HepG2 (cell line): Measurements from ENCODE around the gene YY1. TPM values are rescaled to one million over a fixed set of nuclear protein-coding genes. Genes with fewer than 3 reads are reported as not detected.

Experiments
- AFF4 ChIP-seq: sonication (generic); formaldehyde crosslinking; IDR thresholded peaks from 2 replicates; pipeline ENCODE4 v1.4.0; 2020; ENCODE audit warnings: missing genetic modification reagents
- AHDC1 ChIP-seq: sonication (generic); formaldehyde crosslinking; IDR thresholded peaks from 2 replicates; pipeline ENCODE4 v1.5.1; 2020; ENCODE audit warnings: mild to moderate bottlenecking, missing genetic modification reagents, borderline replicate concordance
- CCDC6 ChIP-seq: sonication (generic); formaldehyde crosslinking; IDR thresholded peaks from 2 replicates; pipeline ENCODE4 v1.8.1; 2022; ENCODE audit warnings: mild to moderate bottlenecking, missing genetic modification reagents, moderate library complexity
- CENPT ChIP-seq: sonication (generic); formaldehyde crosslinking; IDR thresholded peaks from 2 replicates; pipeline ENCODE4 v1.8.0; 2022; ENCODE audit warnings: low read depth, mild to moderate bottlenecking, moderate library complexity, missing genetic modification reagents
- KLF9 ChIP-seq: IDR thresholded peaks from 2 replicates; pipeline ENCODE4 v1.6.1; 2016; ENCODE audit warnings: low read depth
- MXD1 ChIP-seq: sonication (generic); formaldehyde crosslinking; IDR thresholded peaks from 2 replicates; pipeline ENCODE4 v1.4.0; 2020; ENCODE audit warnings: mild to moderate bottlenecking, missing genetic modification reagents
- PAF1 ChIP-seq: IDR thresholded peaks from 2 replicates; pipeline ENCODE4 v1.6.1; 2016; ENCODE audit warnings: missing genetic modification reagents, missing compliant biosample characterization
- SP140L ChIP-seq: sonication (generic); formaldehyde crosslinking; IDR thresholded peaks from 2 replicates; pipeline ENCODE4 v1.4.0; 2020; ENCODE audit warnings: missing genetic modification reagents, borderline replicate concordance
- ZFP36L2 ChIP-seq: sonication (generic); formaldehyde crosslinking; IDR thresholded peaks from 2 replicates; pipeline ENCODE4 v1.4.0; 2020; ENCODE audit warnings: missing genetic modification reagents
- ZFP41 ChIP-seq: sonication (generic); formaldehyde crosslinking; IDR thresholded peaks from 2 replicates; pipeline ENCODE4 v1.4.0; 2020; ENCODE audit warnings: mild to moderate bottlenecking, missing genetic modification reagents, borderline replicate concordance
- ZNF234 ChIP-seq: sonication (generic); formaldehyde crosslinking; conservative IDR thresholded peaks from 2 replicates; pipeline ENCODE4 v1.5.1; 2020; ENCODE audit warnings: mild to moderate bottlenecking, missing genetic modification reagents
- ZNF546 ChIP-seq: sonication (generic); formaldehyde crosslinking; conservative IDR thresholded peaks from 2 replicates; pipeline ENCODE4 v1.8.1; 2023; ENCODE audit warnings: mild to moderate bottlenecking, missing genetic modification reagents
- ZNF713 ChIP-seq: sonication (generic); formaldehyde crosslinking; IDR thresholded peaks from 2 replicates; pipeline ENCODE4 v1.4.0; 2020; ENCODE audit warnings: mild to moderate bottlenecking, missing genetic modification reagents
- polyA plus RNA-seq, 8 experiments: library from polyadenylated mRNA; depleted of rRNA in 3 of 8; stranded (reverse) in 7 of 8; unstranded in 1 of 8; fragments of >200 nt; fragmentation: Illumina TruSeq in 4 of 8; extraction: Trizol in 4 of 8; gene quantifications; 2 replicates each; pipeline versions ENCODE4 v1.2.1 to v1.2.3, GENCODE V29; 2011 to 2016; ENCODE audit warnings: low read depth in 4 of 8, missing spikeins in 1 of 8, mixed read lengths in 1 of 8; ENCODE audit not compliant: insufficient read depth in 1 of 8
- total RNA-seq, 5 experiments: library from RNA; depleted of rRNA; stranded (reverse); fragments of >200 nt; fragmentation: Illumina TruSeq; extraction: Trizol; gene quantifications; 2 replicates each; pipeline ENCODE4 v1.2.3, GENCODE V29; 2016; ENCODE audit warnings: low read depth in 1 of 5

Gene YY1
- total and polyA plus RNA-seq, 2 of the 13 experiments (the other 11 are each of a cell fraction or from before 2014, with no cell fraction given), result 29.4 to 68.1 TPM

GRCh38 chr14:100306101-100306997 lies 67.4 kb downstream of the YY1 start, which contains the start of gene SLC25A29 (continued):
- TF ChIP-seq AHDC1 (CRISPR knock-in tag) (no peak), ZNF546 (CRISPR knock-in tag) (0 out of 2 replicates have a peak, but pooled peaks have one; percentile 36), ZNF713 (no peak), PAF1 (CRISPR knock-in tag) (no peak), MXD1 (0 out of 2 replicates have a peak, but pooled peaks have one; percentile 6), CENPT (CRISPR knock-in tag) (no peak; the same call in 1 of the 2 replicates), ZFP41 (no peak), KLF9 (no peak), CCDC6 (CRISPR knock-in tag) (peak; percentile 85), ZFP36L2 (CRISPR knock-in tag) (no peak), ZNF234 (CRISPR knock-in tag) (no peak), AFF4 (no peak), SP140L (CRISPR knock-in tag) (no peak)
